ENCODE data around the gene FRS2.

The FRS2 gene

DNA sequence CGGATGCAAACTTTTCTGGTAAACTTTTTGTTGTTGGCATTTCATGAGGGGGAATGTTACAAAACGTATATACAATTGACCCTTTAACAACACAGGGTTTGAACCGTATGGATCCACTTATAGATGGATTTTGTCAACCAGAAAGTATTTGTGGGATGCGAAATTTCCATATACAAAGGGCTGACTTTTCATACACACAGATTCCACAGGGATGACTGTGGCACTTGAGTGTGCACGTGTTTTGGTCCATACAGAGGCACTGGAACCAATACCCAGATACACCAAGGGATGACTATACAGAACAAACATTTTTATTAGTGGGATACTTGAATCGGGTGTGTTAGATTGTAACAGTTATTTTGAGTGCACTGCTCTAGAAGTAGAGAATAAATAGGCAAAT is 85.3 kb downstream of the FRS2 start:
- intact Hi-C loops (cut with DNase I), result no loop called here
- DNase-seq, result no peak

DNA sequence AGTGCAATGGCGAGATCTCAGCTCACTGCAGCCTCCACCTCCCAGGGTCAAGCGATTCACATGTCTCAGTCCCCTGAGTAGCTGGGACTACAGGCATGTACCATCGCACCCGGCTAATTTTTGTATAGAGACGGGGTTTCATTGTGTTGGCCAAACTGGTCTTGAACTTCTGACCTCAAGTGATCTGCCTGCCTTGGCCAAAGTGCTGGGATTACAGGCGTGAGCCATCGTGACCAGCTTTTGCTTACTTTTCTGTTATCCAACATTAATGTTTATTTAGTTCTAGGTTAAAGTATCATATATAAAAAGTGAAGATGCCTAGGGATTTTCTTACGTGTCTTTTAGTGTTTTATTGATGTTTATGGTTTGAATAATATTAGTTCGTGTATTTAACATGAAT is 86.2 kb downstream of the FRS2 start:
- DNase-seq, result no peak
- intact Hi-C loops (cut with DNase I), result no loop called here

DNA sequence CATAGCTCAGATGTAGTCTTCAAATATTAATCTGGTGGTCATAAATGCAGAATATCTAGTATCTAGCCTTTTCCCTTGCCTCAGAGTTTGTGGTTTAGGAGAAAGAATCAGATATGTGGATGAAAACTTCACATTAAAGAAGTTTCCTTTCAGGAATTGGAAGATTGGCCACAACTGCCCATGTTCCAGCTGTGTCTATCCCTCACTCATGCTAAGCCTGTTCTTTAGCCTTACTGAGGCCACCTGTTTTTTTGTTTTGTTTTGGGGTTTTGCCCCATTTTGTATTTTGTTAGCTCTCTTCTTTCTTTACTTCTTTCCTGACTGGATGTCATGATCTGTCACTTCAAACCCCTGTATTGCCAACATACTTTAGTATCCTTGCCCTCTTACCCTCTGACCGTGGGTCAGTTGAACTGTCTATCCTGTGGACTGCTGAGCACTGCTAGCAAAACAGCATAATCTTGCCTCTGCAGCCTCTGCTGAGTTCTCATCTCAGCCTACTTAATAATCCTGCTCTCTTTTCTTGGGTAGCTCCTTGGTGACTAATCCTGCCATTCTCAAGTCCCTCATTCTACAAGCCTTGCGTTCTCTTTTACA is 93.1 kb downstream of the FRS2 start:
- intact Hi-C loops (cut with DNase I), result no loop called here
- peak in 1 of 42 donors; percentile 8 for DNase-seq

DNA sequence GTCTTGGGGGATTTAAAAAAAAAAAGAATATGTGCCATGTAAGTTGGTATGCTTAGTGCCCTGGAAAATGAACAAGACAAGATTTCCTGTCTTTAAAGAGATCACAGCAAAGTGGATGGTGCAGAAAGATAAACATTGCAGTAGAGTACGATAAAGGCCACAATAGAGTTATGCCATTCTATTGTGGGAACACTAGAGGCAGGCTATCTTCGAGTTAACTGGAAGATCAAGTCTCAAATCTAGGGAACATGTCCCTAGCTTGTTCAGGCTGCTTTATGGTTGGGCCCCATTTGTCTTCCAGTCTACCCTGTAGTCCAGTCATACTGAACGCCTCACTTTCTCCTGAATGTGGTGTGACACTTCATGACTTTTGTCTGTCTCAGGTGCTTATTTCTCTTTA is 96.4 kb downstream of the FRS2 start:
- intact Hi-C loops (cut with DNase I), result no loop called here
- DNase-seq, result no peak

DNA sequence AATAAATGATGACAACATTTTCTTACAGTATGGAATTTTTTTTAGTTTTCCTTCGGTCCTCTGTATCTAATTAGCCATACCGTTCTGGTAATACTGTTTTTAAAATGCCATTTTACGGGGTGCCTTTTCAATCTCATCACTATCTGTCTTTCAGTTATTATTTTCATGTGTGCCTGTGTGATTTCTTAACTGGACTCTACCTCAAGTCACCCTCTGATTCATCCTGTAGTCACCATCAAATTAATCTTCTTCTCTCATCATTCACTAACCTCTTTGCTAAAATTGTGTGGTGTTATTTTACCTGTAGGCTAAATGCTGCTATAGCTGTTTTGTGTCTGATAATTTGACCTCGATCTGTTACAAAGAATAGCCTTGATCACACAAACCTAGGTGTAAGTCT is 99.0 kb downstream of the FRS2 start:
- DNase-seq, result no peak
- intact Hi-C loops (cut with DNase I), result no loop called here

DNA sequence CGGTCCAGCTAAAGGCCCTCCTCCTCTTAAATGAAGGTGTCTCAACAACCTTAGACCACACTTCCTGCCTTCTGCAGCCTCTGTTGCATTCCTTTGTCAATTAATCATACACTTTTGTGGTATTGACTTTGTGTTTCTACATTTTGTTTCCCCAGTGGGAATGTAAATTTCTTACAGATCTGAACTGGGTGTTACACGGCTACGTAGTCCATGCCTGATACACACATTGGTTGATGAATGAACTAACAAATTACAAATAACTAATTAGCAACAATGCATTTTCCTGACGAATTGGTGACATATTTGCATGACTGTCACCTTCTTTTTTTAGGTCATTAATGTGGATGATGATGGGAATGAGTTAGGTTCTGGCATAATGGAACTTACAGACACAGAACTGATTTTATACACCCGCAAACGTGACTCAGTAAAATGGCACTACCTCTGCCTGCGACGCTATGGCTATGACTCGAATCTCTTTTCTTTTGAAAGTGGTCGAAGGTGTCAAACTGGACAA is 99.9 kb downstream of the FRS2 start:
- intact Hi-C loops (cut with DNase I), result loop anchor here (5.0 to 10.0 kb wide), 2 partner anchors 98 to 205 kb away; partner anchors contain the start of gene FRS2
- DNase-seq, result no peak

DNA sequence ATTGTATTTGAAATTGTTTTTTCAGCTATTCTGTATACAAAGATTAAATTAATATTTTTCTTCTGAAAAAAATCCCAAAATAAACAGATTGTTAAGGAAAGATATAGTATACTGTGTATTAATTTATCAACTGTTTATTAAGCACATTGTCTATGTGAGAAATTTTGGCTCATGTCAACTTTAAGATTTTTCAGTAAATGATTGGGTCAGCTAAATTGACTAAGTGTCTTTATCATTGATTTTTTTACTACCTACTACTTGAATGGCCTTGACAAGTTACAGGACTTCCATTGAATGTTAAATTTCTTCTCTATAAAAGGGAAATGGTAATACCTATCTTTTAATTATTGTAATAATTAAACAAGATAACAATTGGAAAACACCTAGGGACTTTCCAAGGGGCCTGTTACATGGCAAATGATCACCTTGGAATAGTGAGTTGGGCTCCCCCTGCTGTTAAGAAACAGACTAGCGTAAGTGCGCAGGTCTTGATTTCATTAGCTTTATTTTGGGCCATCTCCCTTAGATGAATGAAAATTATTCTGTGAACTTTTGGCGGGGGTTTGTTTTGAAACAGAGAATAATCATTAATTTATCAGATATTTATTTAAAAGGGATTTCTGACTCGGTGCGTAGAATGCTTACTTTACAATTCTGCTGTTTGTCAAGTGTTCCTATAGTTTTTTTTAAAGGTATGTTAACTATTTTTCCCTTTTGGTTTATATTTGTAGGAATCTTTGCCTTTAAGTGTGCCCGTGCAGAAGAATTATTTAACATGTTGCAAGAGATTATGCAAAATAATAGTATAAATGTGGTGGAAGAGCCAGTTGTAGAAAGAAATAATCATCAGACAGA is 100.6 kb downstream of the FRS2 start:
- DNase-seq, result peak in 36 of 42 donors; percentile 16 to 84 (median 54)
- intact Hi-C loops (cut with DNase I), result loop anchor here (5.0 to 10.0 kb wide), 2 partner anchors 98 to 206 kb away; partner anchors contain the start of gene FRS2

DNA sequence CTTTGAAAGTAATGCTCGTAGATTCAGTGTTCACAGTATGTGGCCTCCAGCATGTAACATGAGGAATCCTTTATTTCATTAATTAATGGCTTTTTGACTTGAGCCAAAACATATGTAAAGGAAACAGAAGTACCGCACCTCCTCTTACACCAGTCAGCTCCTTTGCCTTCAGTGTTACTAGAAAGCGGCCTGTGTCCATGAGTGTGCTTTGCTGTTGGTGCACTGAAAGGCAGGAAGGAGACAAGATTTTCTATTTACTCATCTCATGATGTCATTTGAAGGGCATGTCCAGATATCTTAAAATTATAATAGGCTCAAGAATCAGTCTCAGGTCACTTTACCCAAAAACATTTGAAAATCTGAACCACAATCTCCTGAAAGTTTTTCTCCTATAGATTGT is 105.2 kb downstream of the FRS2 start:
- no peak for DNase-seq
- intact Hi-C loops (cut with DNase I), result loop anchor here (10.0 kb wide), 1 partner anchor 211 kb away; no protein-coding TSS in a partner anchor

DNA sequence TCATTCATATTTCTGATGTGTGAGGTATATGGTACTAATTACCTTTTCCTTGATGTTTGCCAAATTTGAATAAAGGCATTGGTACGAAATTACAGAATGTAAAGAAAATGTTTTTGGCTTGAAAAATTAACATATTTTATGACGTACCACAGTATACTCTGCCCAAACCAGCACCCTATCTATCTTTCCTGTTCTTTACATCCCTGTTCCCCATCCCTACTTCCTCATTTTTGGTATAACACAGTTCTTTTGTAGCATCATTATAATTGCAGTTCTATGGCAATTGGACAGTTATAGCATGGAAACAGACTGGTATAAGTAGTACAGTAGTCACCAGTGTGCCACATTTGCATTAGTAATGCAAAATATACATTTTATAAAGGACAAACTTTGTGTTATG is 108.1 kb downstream of the FRS2 start:
- intact Hi-C loops (cut with DNase I), result loop anchor here (10.0 kb wide), 1 partner anchor 213 kb away; no protein-coding TSS in a partner anchor
- DNase-seq, result no peak

DNA sequence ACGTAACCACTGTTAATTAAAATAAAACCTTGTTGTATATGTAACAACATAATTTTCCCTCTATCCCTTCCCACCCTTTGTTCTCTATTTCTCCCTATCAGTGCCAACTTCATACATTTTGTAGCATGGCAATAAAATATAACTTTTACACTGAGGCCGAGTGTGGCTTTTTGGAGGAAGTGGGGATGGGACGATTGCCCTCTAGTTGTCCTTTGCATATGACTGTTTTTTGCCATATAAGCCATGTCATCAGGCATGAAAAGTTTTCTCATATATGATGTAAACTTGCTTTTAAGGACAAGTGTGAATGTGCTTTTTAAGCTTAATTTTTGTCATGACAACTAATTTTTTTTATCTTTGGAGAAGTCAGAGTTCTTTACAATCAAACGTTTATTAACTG is 108.8 kb downstream of the FRS2 start:
- intact Hi-C loops (cut with DNase I), result loop anchor here (10.0 kb wide), 1 partner anchor 214 kb away; no protein-coding TSS in a partner anchor
- no peak for DNase-seq

DNA sequence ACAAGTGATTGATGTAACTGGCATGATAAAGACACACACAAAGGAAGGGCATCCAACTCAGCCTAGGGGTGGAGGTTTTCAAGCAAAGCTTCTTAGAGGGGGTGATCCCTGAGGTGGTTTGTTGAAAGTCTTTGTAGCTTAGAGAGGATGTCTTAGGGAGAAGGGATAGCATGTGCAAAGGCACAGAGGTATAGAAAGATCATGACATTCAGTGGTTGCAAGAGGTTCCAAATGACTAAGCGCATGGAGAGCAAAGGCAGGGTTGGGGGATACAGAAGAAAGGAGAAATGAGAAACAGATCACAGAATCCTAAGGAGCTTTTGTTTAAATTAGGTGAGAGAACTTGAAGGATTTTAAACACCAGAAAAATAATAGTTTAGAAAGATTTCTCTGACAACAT is 109.9 kb downstream of the FRS2 start:
- intact Hi-C loops (cut with DNase I), result loop anchor here (10.0 kb wide), 1 partner anchor 155 kb away; the partner anchor contains the start of gene RAB3IP
- no peak for DNase-seq

DNA sequence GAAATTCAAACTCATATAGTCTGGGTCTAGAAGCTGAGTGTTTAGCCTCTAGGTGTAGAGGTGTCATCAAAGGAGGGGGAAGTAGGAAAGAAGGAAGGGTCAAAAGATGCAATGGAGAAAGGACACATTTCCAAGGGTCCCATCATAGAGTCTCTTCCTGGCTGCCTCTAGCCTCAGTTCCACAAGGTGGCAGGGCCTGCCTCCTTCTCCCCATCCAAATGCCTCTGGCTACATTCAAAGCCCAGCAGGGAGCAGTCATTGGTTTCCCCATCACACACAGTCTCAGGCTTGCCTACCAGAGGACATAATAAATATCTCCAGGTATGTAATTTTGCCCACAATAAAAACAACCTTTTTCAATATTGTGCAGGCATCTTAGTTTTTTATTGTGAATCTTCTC is 113.0 kb downstream of the FRS2 start:
- no peak for DNase-seq
- intact Hi-C loops (cut with DNase I), result loop anchor here (10.0 kb wide), 1 partner anchor 152 kb away; the partner anchor contains the start of gene RAB3IP

DNA sequence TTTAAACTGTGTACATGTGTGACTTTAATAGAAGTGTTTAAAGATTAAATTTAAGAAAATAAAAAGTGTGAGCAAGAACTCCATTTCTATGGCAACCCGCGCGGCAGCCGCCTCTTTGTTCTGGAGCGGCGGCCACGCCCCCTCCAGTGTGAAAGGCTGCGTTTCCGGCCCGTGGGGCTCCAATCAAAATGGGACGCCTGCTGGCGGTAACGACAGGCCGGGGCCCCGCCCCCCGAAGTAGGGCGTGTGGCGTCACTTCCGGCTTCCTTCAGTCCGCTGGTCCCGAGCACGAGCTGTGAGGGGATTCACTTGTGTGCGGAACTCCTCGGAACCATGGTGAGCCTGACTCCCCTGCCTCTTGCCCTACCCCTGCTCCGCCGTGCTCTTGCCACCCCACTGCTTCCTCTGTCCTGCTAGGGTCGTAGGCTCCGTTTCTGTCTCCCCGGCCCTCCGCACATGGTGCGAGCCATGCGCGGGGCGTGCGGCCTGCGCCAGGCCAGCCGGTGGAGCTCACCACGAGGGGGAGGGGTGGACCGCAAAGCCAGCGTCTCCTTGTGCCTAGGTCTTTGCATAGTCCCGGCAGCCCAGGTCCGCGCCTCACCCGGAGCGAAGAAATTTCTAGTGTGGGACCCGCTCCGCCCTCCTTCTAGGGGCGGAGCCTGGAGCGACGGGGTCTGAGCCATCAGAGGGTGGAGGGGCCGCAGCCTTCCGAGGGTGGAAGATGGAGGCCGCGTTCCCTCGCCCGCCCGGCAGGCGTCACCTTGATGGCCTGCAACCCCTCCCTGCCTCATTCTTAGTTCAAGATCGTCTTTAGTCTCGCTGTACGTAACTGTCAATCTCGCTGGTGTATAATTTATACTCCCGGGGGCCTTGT is 115.2 kb downstream of the FRS2 start, which contains the start of gene CCT2:
Gene CCT2, plus strand, starts transcription at position 271 of the 874 bp plus-strand sequence. Its CDS starts 63 bp downstream, at position 334.
- DNase-seq, result peak; percentile 96 to 99 (median 99)
- intact Hi-C loops (cut with DNase I), result loop anchor here (10.0 kb wide), 1 partner anchor 149 kb away; the partner anchor contains the start of gene RAB3IP

DNA sequence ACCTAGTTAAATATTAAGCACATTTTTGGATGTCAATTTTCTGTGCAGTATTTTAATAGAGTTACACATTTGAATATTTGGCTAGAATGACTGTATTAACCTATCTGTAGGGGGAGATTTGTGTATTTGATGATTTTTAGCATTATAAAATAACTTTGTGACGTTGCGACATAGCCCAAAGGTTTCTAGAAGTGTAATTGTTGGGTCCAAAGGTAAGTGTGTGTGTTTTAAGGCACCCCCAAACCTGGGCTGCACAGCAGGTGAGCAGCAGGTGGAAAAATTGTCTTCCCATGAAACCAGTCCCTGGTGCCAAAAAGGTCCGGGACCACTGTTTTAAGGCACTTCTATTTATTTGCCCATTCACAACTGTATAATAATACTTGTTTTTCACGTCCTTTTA is 118.3 kb downstream of the FRS2 start:
- intact Hi-C loops (cut with DNase I), result loop anchor here (10.0 kb wide), 1 partner anchor 146 kb away; the partner anchor contains the start of gene RAB3IP
- DNase-seq, result no peak

DNA sequence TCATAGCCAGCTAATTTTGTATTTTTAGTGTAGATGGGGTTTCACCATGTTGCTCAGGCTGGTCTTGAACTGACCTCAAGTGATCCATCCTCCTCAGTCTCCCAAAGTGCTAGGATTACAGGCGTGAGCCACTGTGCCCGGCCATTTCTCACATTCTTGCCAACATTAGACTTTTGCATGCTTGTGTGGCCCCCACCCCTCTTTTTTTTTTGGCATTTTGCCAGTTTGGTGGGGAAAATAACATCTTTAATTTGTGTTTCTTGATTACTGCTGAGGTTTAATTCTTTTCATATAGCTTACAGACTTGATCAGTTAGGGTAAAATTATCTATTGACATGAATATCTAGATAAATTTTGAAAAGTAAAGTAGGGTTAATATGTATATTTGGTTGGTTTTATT is 118.9 kb downstream of the FRS2 start:
- DNase-seq, result no peak
- intact Hi-C loops (cut with DNase I), result loop anchor here (10.0 kb wide), 1 partner anchor 146 kb away; the partner anchor contains the start of gene RAB3IP

DNA sequence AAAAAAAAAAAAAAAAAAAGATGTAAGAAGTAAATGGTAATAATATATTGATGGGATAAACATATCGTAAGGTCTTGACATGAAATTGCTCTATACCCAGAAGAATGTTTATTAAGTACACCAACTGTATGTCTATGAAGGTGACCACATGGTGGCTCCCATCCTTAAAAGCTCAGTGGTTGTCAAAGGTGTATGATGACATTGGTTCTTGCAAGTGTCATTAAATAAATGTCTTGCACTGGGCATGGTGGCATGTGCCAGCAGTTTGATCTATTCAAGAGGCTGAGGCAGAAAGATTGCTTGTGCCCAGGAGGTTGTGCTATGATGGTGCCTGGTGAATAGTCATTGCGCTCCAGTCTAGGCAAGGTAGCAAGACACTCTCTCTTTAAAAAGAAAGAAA is 125.5 kb downstream of the FRS2 start:
- intact Hi-C loops (cut with DNase I), result no loop called here
- DNase-seq, result no peak

DNA sequence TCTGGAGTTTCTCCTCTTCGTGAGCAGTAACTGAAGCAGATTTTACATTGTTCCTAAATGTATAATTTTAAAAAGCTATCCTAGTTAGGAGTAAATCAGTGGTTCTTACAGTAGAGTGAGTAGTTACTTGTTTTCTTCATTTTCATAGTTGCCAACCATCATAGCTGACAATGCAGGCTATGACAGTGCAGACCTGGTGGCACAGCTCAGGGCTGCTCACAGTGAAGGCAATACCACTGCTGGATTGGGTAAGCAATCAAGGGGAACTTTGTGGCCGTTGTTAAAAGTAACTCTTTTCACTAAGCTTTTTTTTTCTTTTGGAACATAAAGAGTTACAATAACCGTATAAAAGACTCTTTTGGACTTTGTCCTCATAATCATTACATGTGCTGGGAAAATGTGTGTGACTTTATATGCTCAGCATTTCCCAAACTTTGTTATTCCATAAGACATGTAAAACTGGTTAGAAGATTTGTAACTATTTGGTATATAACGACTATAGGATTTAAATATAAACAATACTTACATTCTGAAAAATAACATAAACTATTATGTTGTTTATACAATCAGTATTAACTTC is 128.1 kb downstream of the FRS2 start:
- intact Hi-C loops (cut with DNase I), result no loop called here
- no peak for DNase-seq

DNA sequence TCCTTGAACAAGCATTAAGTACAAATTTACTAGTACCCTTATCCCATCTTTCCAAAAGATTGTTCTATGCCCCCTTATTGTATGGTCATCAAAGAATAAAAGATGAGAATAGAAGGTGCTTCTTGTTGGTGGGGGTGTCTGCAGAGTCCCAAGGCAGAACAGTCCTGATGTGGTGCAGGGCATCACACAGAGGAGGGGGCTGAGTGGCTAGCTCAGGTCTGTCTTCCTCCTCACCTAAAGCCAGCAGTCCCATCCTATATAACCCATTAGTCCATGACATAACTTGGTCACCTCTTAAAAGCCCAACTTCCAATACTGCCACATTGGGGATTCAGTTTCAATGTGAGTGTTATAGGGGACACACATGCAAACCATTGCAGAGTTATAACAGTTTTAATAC is 130.6 kb downstream of the FRS2 start:
- intact Hi-C loops (cut with DNase I), result no loop called here
- no peak for DNase-seq
